Transverse colon (tissue), 4 donors: ENCODE results near the gene DNAI7.

Source experiments
- EP300 ChIP-seq: sonication (generic); formaldehyde crosslinking; IDR thresholded peaks from one replicate; pipeline ENCODE4 v1.6.1; 2017; ENCODE audit warnings: antibody characterized with exemption, low read depth
- POLR2A ChIP-seq: fragments of 450-650 bp; IDR thresholded peaks from one replicate; pipeline ENCODE4 v1.6.1; 2016; ENCODE audit warnings: antibody characterized with exemption, mild to moderate bottlenecking, moderate library complexity
- POLR2AphosphoS5 ChIP-seq, 3 donors: sonication (generic); formaldehyde crosslinking; IDR thresholded peaks; one replicate each; pipeline ENCODE4 v1.6.1; 2016; ENCODE audit warnings: antibody characterized with exemption in 3 of 3
- TF ChIP-seq, protein P1 (sequence below), 5 experiments: fragments of 200-600 bp in 3 of 5; fragments of 450-650 bp in 2 of 5; sonication (generic) in 3 of 5; IDR thresholded peaks; 1 replicate in 2 of 5; 2 replicates in 3 of 5; pipeline ENCODE4 v1.5.1; 2016 to 2017; ENCODE audit warnings: antibody characterized with exemption in 5 of 5, inconsistent platforms in 3 of 5, mild to moderate bottlenecking in 2 of 5, moderate library complexity in 1 of 5

GRCh38 chr12:25155022-25155576 lies 39.9 kb downstream of the DNAI7 start:
- TF ChIP-seq POLR2A (no peak), POLR2AphosphoS5 (IDR thresholded peaks at IDR 0.05) (no peak), EP300 (no peak)
- TF ChIP-seq, protein P1, sequence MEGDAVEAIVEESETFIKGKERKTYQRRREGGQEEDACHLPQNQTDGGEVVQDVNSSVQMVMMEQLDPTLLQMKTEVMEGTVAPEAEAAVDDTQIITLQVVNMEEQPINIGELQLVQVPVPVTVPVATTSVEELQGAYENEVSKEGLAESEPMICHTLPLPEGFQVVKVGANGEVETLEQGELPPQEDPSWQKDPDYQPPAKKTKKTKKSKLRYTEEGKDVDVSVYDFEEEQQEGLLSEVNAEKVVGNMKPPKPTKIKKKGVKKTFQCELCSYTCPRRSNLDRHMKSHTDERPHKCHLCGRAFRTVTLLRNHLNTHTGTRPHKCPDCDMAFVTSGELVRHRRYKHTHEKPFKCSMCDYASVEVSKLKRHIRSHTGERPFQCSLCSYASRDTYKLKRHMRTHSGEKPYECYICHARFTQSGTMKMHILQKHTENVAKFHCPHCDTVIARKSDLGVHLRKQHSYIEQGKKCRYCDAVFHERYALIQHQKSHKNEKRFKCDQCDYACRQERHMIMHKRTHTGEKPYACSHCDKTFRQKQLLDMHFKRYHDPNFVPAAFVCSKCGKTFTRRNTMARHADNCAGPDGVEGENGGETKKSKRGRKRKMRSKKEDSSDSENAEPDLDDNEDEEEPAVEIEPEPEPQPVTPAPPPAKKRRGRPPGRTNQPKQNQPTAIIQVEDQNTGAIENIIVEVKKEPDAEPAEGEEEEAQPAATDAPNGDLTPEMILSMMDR (IDR thresholded peaks at IDR 0.05) = peak in 4 of 5 experiments; percentile 48 to 62 (median 58)
